COR-L47 (cell line): ENCODE measurements around the gene ZNF117.
A peak's percentile ranks its signal among the peaks of the same experiment; 100 is the strongest.
"Not testable (repeated sequence)": the region's sequence is repeated elsewhere in the genome, so short reads cannot be mapped to it uniquely, and the experiment has no call there.

Experiments used
- DNase-seq: peaks from one replicate; lab custom pipeline; 2025; lab: John Stamatoyannopoulos, UW

The ZNF117 gene

DNA sequence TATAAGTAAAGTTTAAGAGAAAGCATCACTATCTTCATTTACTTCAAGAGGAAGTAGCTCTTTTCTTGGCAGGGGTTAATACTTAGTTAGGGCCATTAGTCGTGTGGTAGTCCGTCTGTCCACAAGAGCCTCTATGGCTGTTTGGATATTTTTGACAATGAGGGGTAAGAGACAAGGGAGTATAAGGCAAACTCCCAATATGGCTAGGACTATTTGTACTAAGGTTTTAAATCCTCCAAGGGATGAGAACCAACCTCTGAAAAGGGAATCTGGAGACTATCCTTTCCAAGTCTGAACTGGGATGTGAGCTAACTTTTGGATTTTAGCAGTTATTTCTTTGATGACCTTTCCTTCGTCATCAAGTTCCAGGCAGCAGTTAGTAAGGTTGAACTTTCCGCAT is at the start of gene ZNF117:
ZNF117 (minus strand) TSS at position 101 of the 400 bp plus-strand sequence.
- no peak for DNase-seq

DNA sequence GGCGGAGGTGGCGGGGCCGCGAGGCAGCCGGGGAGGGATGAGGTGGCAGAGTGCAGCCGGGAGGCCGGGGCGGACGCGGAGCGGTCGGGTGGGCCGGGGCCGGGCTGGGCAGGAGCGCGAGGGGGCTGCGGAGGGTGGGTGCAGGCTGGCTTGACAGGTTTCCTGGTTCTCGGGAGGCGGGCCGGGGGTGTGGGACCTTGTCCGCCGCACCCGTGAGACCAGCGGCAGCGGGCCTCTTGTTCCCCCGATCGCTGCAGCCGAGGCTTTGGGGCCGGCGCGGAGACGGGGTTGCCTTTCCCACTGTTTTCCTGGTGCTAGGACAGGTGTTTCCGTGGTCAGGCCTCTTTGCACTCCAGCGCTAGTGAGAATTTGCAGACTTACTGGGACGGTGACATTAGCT is 47.9 kb upstream of the ZNF117 start:
- DNase-seq: peak; percentile 4

DNA sequence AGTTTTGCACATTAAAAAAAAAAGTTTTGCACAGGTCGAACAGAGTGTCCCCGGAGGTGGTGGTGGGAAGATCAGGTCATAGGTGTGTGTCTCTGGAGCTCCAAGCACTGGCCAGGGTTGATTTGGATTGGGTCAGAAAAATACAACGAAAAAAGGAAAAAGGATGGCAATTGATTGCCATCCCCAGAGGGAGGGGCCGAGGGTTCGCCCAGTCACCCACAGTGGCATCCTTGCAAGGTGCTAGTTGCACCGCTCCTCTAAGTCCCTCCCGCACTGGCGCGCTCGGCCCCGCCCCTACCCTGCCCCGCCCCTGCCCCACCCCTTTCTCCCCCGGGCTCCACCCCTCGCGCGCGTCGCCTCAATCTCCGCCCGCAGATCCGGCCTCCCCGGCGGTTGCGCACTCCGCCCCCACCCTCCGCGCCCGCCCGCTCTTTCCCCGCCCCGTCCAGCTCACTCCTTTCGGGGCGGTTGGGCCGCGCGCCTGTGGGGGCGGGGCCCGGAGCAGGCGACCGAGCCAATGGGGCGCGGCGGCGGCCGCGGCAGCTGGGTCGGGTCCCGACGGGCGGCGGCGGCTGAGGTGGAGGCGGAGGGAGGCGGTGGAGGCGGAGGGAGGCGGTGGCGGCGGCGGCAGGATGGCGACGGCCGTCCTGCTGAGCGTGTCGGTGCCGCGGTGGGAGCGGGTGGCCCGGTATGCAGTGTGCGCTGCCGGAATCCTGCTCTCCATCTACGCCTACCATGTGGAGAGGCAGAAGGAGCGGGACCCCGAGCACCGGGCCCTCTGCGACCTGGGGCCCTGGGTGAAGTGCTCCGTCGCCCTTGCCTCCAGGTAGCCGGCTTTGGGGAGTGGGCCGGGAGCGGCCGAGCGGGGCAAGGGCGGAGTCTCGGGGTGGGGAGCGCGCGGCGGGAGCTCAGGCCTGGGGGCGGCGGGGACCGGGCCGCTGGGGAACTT is 47.2 kb upstream of the ZNF117 start:
- peak; percentile 83 for DNase-seq

DNA sequence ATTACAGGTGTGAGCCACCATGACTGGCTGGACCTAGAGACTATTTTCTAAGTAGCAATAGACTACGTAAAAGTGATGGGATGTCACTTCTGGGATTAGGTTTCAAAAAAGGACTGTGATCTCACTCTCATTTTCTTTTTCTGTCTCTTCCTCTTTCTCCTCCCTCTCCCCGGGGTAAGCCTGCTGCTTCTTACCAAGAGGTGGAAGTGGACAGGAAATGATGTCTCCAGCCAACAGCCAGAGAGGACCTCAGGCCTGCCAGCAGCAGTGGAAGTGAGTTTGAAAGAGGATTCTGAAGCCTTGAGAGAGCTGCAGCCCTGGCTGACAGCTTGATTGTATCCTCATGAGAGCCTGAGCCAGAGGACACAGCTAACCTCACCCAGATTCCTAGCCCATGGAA is 45.7 kb upstream of the ZNF117 start:
- not testable (repeated sequence) for DNase-seq

DNA sequence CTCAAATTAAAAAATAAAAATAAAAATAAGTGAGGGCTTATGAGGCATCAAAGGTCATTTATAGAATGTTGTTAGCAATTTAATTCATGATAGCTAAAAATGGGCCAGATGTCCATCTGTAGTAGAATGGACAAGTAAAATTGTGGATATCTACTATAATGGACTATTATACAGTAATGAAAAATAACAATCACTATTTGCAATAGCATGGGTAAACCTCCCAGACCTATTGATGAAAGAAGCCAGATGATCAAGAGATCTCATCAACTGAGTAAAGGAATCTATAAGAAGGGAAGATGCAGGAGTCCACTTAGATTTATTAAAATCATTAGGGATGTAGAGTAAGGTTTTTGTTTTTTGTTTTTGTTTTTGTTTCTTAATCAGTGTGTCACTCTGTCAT is 44.6 kb upstream of the ZNF117 start:
- not testable (repeated sequence) for DNase-seq

DNA sequence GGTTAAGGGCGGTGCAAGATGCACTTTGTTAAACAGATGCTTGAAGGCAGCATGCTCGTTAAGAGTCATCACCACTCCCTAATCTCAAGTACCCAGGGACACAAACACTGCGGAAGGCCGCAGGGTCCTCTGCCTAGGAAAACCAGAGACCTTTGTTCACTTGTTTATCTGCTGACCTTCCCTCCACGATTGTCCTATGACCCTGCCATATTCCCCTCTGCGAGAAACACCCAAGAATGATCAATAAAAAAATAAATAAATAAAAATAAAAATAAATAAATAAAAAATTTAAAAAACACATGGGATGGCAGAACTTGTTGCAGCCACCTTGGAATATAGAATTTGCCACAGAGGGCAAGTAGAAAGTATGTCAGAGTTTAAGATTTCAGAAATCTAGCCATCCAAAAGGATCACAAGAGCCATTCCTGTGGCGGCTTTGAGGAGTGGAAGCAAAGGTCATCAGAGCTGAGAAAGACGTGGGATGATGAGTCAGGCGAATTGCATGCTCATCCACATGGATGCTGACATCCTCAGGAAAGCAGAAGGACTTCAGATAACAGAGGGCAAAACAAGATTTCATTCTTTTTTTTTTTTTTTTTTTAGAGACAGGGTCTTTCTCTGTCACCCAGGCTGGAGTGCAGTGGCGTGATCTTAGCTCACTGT is 43.4 kb upstream of the ZNF117 start:
- DNase-seq: not testable (repeated sequence)

DNA sequence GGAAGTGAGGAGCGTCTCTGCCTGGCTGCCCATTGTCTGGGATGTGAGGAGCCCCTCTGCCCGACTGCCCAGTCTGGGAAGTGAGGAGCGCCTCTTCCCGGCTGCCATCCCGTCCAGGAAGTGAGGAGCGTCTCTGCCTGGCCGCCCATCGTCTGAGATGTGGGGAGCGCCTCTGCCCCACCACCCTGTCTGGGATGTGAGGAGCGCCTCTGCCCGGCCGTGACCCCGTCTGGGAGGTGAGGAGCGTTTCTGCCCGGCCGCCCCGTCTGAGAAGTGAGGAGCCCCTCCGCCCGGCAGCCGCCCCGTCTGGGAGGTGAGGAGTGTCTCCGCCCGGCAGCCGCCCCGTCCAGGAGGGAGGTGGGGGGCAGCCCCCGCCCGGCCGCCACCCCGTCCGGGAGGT is 42.6 kb upstream of the ZNF117 start:
- not testable (repeated sequence) for DNase-seq

DNA sequence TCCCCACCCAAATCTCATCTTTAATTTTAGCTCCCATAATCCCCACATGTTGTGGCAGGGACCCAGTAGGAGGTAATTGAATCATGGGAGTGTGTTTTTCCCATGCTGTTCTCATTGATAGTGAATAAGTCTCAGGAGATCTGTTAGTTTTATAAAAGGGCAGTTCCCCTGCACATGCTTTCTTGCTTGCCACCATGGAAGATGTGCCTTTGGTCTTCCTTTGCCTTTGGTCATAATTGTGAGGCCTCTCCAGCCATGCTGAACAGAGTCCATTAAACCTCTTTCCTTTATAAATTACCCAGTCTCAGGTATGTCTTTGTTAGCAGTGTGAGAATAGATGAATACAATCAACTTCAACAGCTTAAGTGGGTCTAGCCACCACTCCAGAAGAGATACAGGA is 34.2 kb upstream of the ZNF117 start:
- DNase-seq: not testable (repeated sequence)

DNA sequence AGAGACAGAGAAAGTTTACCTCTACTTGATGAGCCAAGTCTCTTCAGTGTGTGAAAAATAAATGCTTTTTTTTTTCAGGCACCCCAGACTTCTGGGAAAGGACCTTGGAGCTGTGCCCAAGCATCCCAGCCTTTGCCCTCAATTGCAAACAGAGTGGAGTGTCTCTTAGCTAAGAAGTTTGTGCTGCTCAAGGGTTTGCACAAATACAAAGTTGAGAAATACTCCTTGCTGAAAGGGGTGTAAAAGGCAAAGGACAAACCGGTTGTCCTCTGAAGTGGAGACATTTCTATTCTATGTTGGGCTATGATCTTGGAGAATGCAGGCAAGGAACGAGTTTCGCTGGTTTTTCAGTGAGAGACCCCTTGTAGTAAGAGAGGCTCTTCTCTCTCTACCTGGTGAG is 30.1 kb upstream of the ZNF117 start:
- DNase-seq: not testable (repeated sequence)

DNA sequence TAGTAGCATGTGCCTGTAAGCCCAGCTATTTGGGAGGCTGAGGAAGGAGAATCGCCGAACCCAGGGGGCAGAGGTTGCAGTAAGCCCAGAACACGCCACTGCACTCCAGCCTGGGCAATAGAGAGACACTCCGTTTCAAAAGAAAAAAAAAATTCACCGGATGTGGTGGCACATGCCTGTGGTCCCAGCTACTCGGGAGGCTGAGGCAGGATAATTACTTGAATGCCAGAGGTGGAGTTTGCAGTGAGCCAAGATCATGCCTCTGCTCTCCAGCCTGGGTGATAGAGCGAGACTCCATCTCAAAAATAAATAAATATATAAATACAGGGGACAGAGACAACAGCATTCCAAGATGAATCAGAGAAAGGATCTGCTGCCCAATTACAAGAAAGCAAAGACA is 19.0 kb upstream of the ZNF117 start:
- DNase-seq: not testable (repeated sequence)

DNA sequence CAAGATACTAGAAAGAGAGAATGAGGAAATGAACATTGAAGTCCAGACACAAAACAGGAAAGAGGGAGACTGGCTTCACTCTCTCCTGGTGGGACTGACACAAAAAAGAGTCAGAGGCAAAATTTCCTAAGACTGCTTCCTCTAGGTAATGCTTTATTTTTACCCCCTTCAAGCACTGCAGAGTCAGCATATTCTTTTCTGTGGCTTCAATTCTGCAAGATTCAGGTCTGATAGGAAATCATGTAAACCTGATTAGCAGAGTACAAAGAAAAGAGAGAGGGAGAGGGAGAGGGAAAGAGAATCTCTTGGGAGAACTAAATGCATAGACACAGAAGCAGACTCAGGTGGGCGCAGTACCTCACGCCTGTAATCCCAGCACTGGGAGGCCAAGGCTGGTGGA is 18.6 kb upstream of the ZNF117 start:
- DNase-seq: not testable (repeated sequence)

DNA sequence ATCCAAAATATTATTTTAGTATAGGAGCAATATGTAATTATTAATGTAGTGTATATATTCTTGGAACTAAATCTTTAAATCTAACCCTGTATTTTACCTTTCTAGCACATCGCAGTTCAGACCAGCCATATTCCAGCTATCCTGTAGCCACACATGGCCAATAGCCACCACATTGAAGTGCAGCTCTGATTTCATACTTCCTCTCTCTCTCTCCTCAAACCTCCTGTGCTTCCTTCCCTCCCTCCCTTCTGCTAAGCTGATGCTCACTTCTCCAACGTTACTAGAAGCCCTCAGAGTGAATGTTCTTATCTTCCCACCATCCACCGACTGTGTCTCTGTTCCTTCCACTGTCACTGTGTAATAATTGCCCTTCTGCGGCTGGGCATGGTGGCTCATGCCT is 16.2 kb upstream of the ZNF117 start:
- DNase-seq: not testable (repeated sequence)

DNA sequence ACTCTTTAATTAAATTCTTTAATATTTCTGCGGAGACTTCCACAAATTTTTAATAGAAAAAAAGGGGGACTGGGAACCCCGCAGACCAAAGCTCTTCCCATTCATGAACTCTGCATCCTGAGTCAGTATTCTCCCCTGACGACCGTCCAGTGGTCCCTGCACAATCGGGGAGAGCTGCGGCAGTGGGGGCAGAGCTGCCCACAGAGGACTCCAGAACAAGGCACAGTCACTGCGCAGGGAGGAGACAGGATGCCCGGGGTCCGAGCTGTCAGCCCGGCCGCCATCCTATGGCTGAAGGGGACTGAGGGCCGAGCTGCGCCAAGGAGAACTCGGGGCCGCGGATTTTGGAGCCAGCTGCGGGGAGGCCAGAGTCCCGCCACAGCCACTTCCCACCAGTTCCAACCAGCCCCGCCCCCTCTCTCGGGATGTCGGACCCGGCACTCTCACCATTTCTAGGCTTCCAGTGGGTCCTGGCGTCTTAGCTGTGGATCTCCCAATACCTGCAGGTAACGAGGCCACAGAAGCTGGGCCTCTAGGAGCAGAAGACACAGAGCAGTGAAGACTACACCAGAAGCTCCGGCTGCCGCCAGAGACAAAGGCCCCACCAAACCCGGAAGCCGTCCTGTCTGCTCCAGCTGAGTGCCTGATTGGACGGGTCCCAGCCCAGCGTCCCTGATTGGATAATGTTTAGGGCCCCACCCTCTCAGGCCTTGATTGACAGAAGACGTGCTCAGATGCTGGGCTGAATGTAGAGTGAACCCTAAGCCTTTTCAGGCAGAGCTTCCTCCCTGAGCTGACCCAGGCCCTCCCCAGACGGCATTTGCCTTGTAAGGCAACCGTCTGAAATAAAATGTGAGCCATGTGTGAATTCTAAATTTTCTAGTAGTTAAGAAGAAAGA is 15.5 kb upstream of the ZNF117 start, which contains the start of gene ERV3-1:
ERV3-1 (minus strand) TSS at position 594 of the 899 bp plus-strand sequence. CDS start 13,661 bp downstream, outside the sequence.
- peak; percentile 95 for DNase-seq

DNA sequence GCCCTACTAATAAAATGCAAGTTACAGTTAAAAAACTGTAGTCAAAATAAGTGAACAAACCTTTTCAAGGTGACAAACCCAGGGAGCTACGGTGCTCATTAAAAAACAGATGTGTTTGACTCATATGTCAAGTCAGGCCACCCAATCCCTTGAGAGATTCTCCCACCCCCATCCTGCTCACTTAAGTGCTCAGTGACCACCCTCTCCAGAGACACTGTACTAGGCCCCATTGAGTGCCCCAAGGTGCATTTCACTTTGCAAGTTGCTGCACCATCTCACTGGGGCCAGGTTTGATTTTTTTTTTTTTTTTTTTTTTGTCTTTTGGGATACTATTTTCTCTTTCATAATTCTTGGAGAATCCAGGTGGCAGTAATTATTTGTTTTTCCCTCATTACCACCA is 13.7 kb upstream of the ZNF117 start:
- DNase-seq: no peak

DNA sequence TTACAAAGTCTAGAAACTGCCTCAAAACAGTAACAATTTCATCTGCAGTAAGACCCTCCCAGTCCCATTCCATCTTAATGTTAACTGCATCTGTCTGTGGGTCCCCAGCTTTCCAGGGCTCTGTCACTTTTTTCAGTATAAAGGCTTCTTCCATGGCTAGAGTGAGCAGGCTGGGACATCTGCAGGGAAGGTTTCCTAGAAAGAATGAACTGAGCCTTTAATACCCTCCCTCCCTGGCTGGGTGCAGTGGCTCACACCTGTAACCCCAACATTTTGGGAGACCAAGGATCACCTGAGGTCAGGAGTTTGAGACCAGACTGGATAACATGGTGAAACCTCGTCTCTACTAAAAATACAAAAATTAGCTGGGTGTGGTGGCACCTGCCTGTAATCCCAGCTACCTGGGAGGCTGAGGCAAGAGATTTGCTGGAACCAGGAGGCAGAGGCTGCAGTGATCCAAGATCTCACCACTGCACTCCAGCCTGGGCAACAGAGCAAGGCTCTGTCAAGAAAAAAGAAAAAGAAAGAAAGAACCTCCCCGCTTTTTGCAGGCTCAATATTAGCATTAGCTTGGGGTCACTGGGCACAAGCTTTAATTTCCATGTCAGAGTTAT is 12.2 kb upstream of the ZNF117 start:
- DNase-seq: no peak

DNA sequence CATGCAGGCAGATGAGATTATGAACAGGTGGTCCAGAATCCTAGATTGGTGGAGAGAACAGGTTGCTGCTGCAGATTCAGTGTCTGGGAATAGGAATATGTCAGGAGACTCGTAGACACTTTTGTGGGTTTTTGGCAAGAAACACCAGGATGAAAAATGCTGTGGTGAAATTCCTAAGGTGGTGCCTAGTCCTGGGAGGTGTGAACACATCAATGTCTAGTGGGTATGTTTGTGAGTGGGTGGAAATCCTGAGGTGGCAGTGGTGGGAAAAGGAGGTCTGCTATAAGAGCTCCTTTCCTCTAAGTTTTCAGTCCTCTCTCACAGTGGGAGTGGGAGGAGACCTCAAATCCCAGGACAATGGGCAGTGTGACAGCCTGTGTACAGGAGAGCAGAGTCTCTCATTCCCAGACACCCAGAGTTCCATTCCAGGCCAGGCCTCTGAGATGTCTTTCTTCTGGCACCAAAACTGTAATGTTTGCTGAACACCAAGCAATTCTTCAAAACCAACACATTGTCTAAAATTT is 10.5 kb upstream of the ZNF117 start:
- DNase-seq: no peak

DNA sequence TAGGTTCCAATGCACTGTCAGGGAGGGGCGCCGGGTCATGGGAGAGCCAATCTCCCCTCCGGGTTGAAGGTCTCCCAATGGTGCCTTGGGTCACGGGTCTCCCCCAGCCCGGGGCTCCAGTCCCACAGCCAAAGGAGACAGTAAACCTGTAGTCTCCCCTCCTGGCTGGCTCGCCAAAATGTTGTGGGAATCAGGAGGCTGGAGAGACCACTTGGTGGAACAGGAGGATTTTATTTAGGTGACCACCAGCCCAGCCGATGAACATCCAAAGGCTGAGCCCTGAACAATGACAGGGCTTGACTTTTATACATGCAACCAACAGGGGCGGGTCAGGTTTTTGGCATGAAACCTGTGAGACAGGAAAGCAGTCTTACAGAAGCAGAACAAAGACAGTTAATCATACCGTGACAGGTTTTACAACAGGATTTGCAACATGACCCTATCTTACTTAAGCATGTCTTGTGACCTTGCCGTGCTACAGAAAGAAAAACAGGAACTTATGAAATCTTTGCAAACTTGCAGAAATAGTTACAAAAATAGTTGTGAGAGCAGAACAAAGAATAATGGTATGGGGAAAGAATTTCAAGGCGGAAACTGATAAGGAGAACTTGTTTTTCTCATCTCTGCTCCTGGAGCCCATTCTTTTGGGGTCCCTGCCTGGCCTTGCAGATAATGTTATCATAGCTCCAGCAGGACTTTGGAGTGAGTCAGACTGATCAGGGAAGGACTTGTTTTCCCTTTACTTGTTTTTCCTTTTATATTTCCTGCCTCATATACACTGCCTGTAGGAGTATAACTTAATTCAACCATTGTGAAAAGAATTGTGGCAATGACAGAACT is 8.5 kb upstream of the ZNF117 start:
- no peak for DNase-seq

DNA sequence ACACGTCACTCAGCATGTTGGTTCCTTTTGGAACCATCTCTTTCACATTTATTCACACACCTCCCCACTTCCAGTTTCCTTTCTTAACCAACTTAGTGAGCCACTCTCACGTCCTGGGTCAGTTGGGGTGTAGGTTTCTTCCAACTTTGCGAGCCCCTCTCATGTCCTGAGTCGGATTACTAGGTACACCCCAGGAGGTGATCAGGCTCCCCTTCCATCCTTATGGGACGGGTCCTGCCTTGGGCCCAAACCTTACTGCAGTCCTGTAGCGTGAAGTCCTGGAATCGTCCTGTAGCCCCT is 8.0 kb upstream of the ZNF117 start:
- DNase-seq: no peak

DNA sequence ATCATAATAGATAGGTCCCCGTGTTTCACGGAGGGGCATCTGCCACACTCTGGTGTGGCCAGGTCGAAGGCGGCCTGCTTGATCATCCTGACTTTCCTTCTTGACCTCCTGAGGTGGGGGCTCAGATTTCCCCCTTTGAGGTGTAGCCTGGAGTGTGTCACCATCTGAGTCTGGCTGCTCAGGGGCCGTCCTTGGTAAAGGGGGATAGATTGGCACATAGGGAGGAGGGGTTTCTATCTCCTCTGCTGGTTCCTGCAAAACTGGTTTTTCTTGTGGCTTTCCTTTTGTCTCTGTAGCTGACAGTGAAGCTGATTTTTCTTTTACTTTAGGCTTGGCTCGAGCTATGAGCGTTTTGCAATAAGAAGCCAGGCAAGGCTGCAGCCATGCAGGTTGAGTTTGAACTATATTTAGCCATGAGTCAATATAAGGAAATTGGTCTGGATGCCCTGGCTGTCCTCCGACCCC is 7.1 kb upstream of the ZNF117 start:
- DNase-seq: no peak

DNA sequence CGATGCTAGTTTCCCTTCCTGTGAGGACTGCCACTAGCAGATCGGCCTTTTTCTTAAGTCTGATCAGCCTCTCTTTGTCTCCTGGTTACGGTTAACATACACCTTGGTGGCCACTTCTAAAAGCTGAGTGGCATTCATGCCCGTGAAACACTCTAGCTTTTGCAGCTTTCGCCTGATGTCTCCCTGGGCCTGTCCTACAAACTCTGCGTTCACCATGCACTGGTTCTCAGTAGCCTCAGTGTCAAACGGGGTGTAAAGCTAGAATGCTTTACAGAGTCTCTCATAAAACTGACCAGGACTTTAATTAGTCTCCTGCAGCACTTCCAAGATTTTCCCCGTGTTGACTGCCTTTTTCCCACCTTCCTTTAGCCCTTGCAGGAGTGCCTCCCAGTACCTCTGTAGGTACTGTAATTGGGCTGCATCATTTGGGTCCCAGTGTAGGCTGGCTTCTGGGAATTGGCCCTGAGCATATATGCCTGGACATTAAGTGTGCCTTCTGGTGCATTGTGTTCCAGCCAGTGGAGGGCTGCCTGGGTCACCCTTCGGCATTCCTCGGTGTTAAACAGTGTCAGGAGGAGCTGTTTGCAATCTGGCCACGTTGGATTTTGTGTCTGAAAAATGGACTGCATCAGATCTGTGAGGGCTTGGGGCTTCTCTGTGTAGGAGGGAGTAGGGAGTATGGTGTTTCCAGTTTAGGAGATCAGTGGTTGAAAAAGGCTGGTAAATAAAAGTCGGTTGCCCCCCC is 6.5 kb upstream of the ZNF117 start:
- no peak for DNase-seq
